ENCODE data around the gene GALNT14. TPM values are rescaled to one million over a fixed set of nuclear protein-coding genes. Genes with fewer than 3 reads are reported as not detected.

The GALNT14 gene
- total RNA-seq, 2 experiments from 2014 or later = 0.48 to 0.83 TPM

DNA sequence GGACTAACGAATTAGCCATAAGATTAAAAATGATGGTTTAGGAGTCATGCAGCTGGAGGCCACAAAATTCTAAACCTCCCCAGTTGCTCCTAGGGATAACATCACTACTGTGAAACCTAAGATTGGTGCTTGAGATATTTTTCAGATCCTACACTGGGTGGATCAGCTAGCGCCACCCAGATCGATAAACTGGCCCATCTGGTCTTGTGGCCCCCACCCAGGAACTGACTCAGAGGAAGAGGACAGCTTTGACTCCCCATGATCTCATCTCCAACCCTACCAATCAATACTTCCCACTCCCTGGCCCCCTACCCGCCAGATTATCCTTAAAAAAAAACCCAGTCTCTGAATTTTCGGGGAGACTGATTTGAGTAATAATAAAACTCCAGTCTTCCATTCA lies 5.5 kb downstream of the GALNT14 start:
- POLR2A ChIA-PET = no interaction called here
- Mint-ChIP-seq H3K4me3 (no peak overlapping the region), H3K27me3 (peaks cover 32% of the 10 kb centered on the region), H3K4me1 (peaks cover 7% of the 10 kb centered on the region), H3K9me3 (ENCODE audit: low read depth) (no peaks in the 10 kb centered on the region), H3K36me3 (ENCODE audit: low read depth) (no peaks in the 10 kb centered on the region), H3K27ac (no peak overlapping the region)
- DNase-seq = no peak
- intact Hi-C loops (cut with DNase I, micrococcal nuclease) = loop anchor here in 1 of 2 experiments (10.0 kb wide), 1 partner anchor 418 kb away; no protein-coding TSS in a partner anchor
- CTCF ChIA-PET = interaction anchor here (1.4 kb wide), 1 partner anchor 38 kb away, joined by 3 read pairs; no protein-coding TSS in a partner anchor
- no peak for ATAC-seq

DNA sequence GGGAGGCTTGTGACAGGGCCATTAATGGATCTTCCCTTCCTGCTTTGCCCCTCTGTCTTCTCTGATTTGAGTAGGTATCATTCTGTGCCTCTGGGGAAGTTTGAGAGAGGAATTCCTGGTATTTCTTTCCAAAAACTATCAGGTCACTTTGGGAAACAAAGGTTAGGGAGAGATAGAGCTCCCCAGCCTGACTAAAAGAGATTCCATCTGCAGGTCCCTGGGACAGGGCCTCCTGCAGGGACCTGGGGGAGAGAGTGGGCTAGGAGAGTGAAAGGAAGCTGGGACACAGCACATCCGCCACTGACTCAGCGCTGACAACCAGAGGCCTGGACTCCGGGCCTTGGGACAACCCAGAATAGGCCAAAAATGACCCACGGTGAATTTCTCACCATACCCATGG lies 6.4 kb downstream of the GALNT14 start:
- no peak for ATAC-seq
- H3K4me1 Mint-ChIP-seq = peaks cover 3% of the 10 kb centered on the region
- intact Hi-C loops (cut with DNase I, micrococcal nuclease) = loop anchor here in 1 of 2 experiments (10.0 kb wide), 1 partner anchor 417 kb away; no protein-coding TSS in a partner anchor
- no peak overlapping the region for H3K27ac Mint-ChIP-seq
- ChIA-PET CTCF (interaction anchor here (0.5 kb wide), 1 partner anchor 12 kb away, joined by 3 read pairs; no protein-coding TSS in a partner anchor), POLR2A (no interaction called here)
- H3K36me3 Mint-ChIP-seq (ENCODE audit: low read depth) = no peaks in the 10 kb centered on the region
- no peak for DNase-seq
- H3K27me3 Mint-ChIP-seq = peaks cover 29% of the 10 kb centered on the region
- H3K4me3 Mint-ChIP-seq = no peak overlapping the region
- H3K9me3 Mint-ChIP-seq (ENCODE audit: low read depth) = no peaks in the 10 kb centered on the region

DNA sequence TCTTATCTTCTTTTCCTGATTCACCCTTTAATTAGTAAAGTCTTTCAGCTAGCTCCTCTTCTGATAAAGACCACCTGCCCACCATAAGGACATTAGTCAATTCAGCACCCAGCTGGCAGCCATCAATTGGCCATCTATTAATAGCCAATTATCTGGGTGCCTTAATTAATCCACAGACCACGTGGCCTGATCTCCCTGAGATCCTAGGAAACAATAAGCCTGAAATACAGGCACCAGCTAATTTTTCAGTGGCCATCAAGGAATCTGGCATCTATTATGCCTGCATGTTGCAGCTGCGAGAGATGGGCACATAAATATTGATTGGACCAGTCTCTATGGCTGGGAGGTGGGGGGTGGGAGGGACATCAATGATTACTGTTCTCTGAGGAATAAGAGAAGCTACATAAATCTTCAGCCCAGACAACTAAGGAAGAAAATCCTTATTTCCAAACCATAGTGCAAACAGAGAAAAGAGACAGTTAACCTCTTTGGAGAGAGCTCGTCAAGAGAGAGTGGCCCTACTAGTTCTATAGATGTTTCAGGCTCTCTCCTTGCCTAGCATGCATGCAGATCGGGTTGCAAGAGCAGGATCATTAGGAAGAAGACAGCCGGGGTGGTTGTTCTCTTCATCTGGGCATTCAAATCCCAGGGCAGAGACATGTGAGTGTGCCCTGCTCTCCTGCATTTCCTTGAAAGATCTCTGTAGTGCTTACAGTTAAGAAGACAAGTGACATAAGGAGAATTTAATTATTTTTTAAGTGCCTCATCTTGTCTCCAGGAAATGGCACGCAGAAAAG lies 8.7 kb downstream of the GALNT14 start:
- H3K27me3 Mint-ChIP-seq = peaks cover 6% of the 10 kb centered on the region
- no peak for ATAC-seq
- H3K4me1 Mint-ChIP-seq = no peaks in the 10 kb centered on the region
- no peak for DNase-seq
- no peak overlapping the region for H3K27ac Mint-ChIP-seq
- H3K4me3 Mint-ChIP-seq = no peak overlapping the region
- POLR2A ChIA-PET = no interaction called here
- H3K9me3 Mint-ChIP-seq (ENCODE audit: low read depth) = no peaks in the 10 kb centered on the region
- H3K36me3 Mint-ChIP-seq (ENCODE audit: low read depth) = no peaks in the 10 kb centered on the region
- CTCF ChIA-PET = interaction anchor here (0.8 kb wide), 1 partner anchor 10 kb away, joined by 4 read pairs; no protein-coding TSS in a partner anchor
- intact Hi-C loops (cut with DNase I, micrococcal nuclease) = loop anchor here in 1 of 2 experiments (10.0 kb wide), 1 partner anchor 415 kb away; no protein-coding TSS in a partner anchor

DNA sequence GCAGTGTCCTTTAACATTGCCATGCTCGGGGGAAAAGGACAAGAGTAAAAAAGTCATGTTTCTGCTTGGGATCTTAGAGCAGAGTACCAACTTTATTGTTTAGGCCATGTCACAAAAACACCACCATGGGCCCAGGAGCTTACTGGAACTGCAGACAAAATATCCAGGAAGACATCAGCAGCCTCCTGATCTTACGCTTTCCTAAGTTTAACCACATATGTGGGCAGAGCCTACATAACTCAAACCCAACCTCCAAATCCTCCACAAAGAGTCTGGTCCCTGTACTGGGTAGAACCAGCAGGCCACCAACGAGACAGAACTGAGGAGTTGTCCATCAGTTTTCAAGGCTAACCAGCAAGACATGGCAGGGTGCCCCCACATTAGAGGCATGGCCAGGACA lies 10.3 kb downstream of the GALNT14 start:
- no peak overlapping the region for H3K27ac Mint-ChIP-seq
- ATAC-seq = no peak
- H3K36me3 Mint-ChIP-seq (ENCODE audit: low read depth) = no peaks in the 10 kb centered on the region
- H3K4me1 Mint-ChIP-seq = no peaks in the 10 kb centered on the region
- DNase-seq = no peak
- H3K9me3 Mint-ChIP-seq (ENCODE audit: low read depth) = no peaks in the 10 kb centered on the region
- ChIA-PET CTCF (no interaction called here), POLR2A (no interaction called here)
- intact Hi-C loops (cut with DNase I, micrococcal nuclease) = no loop called here
- H3K27me3 Mint-ChIP-seq = peaks cover 13% of the 10 kb centered on the region
- no peak overlapping the region for H3K4me3 Mint-ChIP-seq

DNA sequence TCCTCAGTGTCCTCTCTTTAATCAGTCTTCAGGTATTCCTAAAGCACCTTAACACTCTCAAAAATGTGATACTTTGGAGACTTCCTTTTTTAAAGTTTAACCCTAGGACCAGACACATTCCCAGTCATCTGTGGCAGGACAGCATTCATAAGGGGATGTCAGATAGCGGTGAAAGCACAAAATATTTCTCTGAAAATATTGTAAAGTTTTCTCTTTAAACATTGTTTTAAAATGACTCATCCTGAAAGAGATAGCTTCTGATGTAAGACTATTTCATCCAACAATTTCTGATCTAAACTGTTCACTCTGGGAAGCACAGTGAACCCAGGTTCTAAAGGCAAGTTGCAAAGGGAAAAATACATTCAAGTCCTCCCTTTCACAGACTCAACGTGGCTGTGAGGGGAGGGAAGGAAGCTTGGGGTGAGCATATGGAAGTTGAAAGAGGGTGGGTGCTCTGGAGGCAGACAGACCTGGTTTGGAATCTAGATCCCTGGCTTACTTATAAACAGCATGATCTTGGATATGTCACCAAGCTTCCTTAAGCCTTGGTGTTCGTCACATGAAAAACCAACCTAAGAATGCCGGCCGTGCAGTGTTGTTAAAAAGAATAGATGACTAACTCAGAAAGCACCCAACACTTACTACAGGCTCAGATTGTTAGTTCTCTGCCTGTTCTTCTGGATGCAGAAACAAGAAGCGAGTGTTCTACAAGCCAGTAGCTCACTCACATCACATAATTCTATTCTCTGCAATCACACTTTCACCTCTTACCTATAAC lies 12.1 kb downstream of the GALNT14 start:
- no peaks in the 10 kb centered on the region for H3K4me1 Mint-ChIP-seq
- intact Hi-C loops (cut with DNase I, micrococcal nuclease) = no loop called here
- ChIA-PET CTCF (interaction anchor here (0.8 kb wide), 1 partner anchor 904 kb away, joined by 3 read pairs; no protein-coding TSS in a partner anchor), POLR2A (no interaction called here)
- H3K27me3 Mint-ChIP-seq = peaks cover 13% of the 10 kb centered on the region
- ATAC-seq (no peak), DNase-seq (no peak)
- H3K9me3 Mint-ChIP-seq (ENCODE audit: low read depth) = no peaks in the 10 kb centered on the region
- H3K27ac Mint-ChIP-seq = no peak overlapping the region
- H3K4me3 Mint-ChIP-seq = no peak overlapping the region
- no peaks in the 10 kb centered on the region for H3K36me3 Mint-ChIP-seq (ENCODE audit: low read depth)

DNA sequence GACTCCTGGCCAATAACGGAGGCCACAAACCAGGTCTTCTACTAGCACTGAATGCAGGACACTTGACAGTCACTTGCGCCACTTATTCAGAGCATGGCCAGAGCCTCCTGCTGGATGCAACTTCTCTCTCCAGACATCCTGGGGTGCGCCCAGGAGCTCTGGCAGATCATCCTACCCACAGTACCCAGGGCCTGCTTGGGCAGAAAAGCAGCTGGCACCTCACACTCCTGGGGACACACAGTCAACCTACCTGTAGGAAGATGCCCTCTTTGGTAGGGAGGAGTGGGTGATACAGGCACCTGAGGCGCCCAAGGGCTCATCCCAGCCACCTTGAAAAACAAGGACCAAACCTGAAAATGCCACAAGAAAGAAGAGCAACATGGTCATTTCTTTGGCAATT lies 13.3 kb downstream of the GALNT14 start:
- no peaks in the 10 kb centered on the region for H3K4me1 Mint-ChIP-seq

DNA sequence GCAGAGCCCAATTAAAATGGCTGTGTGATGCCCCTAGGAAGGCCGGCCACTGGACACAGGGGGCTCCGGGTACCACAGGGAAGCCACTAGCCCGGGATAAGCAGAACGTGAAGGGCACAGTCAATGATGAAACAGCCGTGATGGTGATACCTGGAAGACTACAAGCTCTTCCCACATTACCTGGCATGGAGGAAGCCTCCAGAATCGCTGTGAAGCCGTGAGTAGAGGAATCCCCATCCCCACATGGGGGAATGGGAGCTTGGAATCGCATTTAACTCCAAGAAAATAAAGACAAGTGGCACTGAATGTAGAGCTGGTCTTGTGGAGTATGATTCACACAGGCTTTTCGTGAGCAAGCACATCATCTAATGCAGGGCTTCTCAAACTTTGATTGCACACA lies 16.1 kb downstream of the GALNT14 start:
- intact Hi-C loops (cut with DNase I, micrococcal nuclease) = no loop called here
- Mint-ChIP-seq H3K27me3 (peaks cover 13% of the 10 kb centered on the region), H3K27ac (no peak overlapping the region), H3K36me3 (ENCODE audit: low read depth) (no peaks in the 10 kb centered on the region), H3K4me1 (no peaks in the 10 kb centered on the region), H3K4me3 (no peak overlapping the region), H3K9me3 (ENCODE audit: low read depth) (no peaks in the 10 kb centered on the region)
- ChIA-PET POLR2A (no interaction called here), CTCF (no interaction called here)
- ATAC-seq (no peak), DNase-seq (no peak)

More for the DNA sequence above, 13.3 kb downstream of the GALNT14 start:
- ATAC-seq (no peak), DNase-seq (no peak)
- Mint-ChIP-seq H3K9me3 (ENCODE audit: low read depth) (no peaks in the 10 kb centered on the region), H3K27ac (no peak overlapping the region), H3K4me3 (no peak overlapping the region), H3K36me3 (ENCODE audit: low read depth) (no peaks in the 10 kb centered on the region), H3K27me3 (peaks cover 13% of the 10 kb centered on the region)
- intact Hi-C loops (cut with DNase I, micrococcal nuclease) = no loop called here
- CTCF ChIA-PET = no interaction called here
- POLR2A ChIA-PET = no interaction called here

DNA sequence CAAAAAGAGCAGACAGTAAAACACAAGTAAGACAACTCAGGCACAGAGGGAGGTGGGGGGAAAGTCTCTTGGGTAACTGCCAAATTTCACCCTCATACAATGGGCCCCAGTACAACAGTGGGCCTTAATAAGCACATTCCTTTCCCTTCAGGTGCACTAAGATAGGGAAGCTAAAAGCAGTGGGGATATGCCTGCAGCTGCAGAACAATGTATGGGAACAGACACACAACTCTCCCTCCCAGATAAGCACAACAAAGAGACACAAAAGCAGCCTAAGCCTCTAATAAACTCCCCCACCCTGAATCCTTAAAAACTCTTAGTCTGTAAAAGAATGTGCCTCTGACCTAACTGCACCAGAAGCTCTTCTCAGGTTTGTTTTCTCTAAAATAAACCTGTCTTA lies 24.5 kb downstream of the GALNT14 start:
- intact Hi-C loops (cut with DNase I, micrococcal nuclease) = no loop called here
- no peaks in the 10 kb centered on the region for H3K36me3 Mint-ChIP-seq (ENCODE audit: low read depth)
- no peak overlapping the region for H3K27ac Mint-ChIP-seq
- H3K4me3 Mint-ChIP-seq = no peak overlapping the region
- H3K27me3 Mint-ChIP-seq = peaks cover 15% of the 10 kb centered on the region
- ATAC-seq = no peak
- no peaks in the 10 kb centered on the region for H3K9me3 Mint-ChIP-seq (ENCODE audit: low read depth)
- CTCF ChIA-PET = interaction anchor here (0.6 kb wide), 1 partner anchor 1270 kb away, joined by 3 read pairs; no protein-coding TSS in a partner anchor
- no peaks in the 10 kb centered on the region for H3K4me1 Mint-ChIP-seq
- DNase-seq = no peak
- POLR2A ChIA-PET = no interaction called here

DNA sequence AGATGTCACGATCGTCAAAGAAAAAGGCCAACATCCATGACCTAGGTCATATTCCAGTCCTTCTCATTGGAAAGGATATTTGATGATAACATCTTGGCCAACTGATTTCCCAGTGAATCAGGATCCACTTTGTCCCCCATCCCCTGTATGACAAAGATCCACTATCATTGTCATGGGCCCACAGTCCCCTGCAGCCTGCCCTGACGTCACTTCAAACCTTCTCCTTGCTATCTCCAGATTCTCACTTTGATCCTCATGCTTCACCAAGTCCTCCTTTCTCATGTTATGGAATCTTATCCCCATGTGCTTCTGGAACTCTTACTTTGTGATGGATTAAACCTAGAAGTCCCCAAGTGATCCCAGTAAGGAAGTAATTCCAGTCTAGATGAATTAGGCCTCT lies 25.7 kb downstream of the GALNT14 start:
- POLR2A ChIA-PET = no interaction called here
- Mint-ChIP-seq H3K36me3 (ENCODE audit: low read depth) (no peaks in the 10 kb centered on the region), H3K27me3 (peaks cover 15% of the 10 kb centered on the region), H3K9me3 (ENCODE audit: low read depth) (no peaks in the 10 kb centered on the region), H3K4me3 (no peak overlapping the region), H3K4me1 (no peaks in the 10 kb centered on the region), H3K27ac (no peak overlapping the region)
- CTCF ChIA-PET = no interaction called here
- intact Hi-C loops (cut with DNase I, micrococcal nuclease) = no loop called here
- DNase-seq (no peak), ATAC-seq (no peak)

DNA sequence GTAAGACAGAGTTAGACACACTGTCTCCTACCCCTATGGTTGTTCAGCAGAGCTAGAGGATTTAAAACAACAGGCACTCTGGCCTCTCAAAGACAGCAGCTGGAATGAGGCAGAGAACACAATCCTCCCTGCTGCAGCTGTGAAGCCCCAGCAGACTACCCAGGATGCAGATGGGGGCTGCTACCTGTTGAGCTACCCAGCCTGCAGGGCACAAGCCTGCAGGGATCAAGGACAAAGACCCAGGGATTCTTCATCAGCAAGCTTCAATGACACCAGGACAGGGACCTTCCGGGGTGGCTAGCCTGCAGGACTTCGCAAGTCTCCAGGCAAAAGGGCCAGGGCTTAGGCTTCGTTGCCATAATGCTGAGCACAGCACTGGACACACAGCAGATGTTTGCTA lies 27.2 kb downstream of the GALNT14 start:
- Mint-ChIP-seq H3K9me3 (ENCODE audit: low read depth) (no peaks in the 10 kb centered on the region), H3K36me3 (ENCODE audit: low read depth) (no peaks in the 10 kb centered on the region), H3K27ac (no peak overlapping the region), H3K4me1 (no peaks in the 10 kb centered on the region), H3K4me3 (no peak overlapping the region), H3K27me3 (peaks cover 20% of the 10 kb centered on the region)
- ChIA-PET CTCF (interaction anchor here (0.5 to 1.1 kb wide), 2 partner anchors 10 to 403 kb away, joined by 3 to 7 read pairs; no protein-coding TSS in a partner anchor), POLR2A (interaction anchor here (0.7 kb wide), 1 partner anchor 84 kb away, joined by 5 read pairs; no protein-coding TSS in a partner anchor)
- no peak for DNase-seq
- ATAC-seq = no peak
- intact Hi-C loops (cut with DNase I, micrococcal nuclease) = no loop called here

DNA sequence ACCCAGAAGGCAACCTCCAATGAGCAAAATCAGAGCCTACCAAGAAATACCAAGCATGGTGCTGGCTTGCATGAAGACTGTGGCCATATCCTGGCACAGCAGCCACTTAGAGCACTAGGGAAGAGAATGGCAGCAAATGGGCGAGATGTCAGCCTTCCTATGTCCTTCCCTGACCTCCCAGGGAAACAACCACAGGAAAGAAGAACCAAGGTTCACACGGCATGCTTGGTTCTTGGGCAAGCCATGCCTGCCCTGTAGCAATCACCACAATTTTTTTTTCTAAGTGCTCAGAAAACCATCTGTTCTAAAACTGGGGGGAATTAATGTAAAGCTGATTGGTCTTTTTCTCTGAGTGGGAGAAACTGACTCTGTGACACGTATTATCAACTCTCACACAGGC lies 27.8 kb downstream of the GALNT14 start:
- intact Hi-C loops (cut with DNase I, micrococcal nuclease) = no loop called here
- POLR2A ChIA-PET = no interaction called here

More for the DNA sequence above, 27.8 kb downstream of the GALNT14 start:
- H3K4me1 Mint-ChIP-seq = no peaks in the 10 kb centered on the region
- no peak for ATAC-seq
- no peaks in the 10 kb centered on the region for H3K36me3 Mint-ChIP-seq (ENCODE audit: low read depth)
- CTCF ChIA-PET = no interaction called here
- no peak for DNase-seq
- no peak overlapping the region for H3K4me3 Mint-ChIP-seq
- no peak overlapping the region for H3K27ac Mint-ChIP-seq
- no peaks in the 10 kb centered on the region for H3K9me3 Mint-ChIP-seq (ENCODE audit: low read depth)
- peaks cover 21% of the 10 kb centered on the region for H3K27me3 Mint-ChIP-seq
